GM12864 (cell line): Measurements from ENCODE around the gene LPIN1.
"Not testable (repeated sequence)": the region's sequence is repeated elsewhere in the genome, so short reads cannot be mapped to it uniquely, and the experiment has no call there.

ENCODE experiments used
- DNase-seq: peaks from one replicate; pipeline ENCODE4 v3.0.0-alpha.2; 2011; ENCODE audit warnings: low read depth
- H3K4me3 ChIP-seq: 2 replicates; pipeline ENCODE4 v1.5.1; 2011; ENCODE audit warnings: mild to moderate bottlenecking, low read depth, low read length, control low read depth
- TF ChIP-seq, protein P1 (sequence below): IDR thresholded peaks from 2 replicates; pipeline ENCODE4 v1.5.1; 2011; ENCODE audit warnings: low read depth, mild to moderate bottlenecking, moderate library complexity, low read length, control low read depth, inconsistent platforms; ENCODE audit errors: missing control alignments

LPIN1 gene

DNA sequence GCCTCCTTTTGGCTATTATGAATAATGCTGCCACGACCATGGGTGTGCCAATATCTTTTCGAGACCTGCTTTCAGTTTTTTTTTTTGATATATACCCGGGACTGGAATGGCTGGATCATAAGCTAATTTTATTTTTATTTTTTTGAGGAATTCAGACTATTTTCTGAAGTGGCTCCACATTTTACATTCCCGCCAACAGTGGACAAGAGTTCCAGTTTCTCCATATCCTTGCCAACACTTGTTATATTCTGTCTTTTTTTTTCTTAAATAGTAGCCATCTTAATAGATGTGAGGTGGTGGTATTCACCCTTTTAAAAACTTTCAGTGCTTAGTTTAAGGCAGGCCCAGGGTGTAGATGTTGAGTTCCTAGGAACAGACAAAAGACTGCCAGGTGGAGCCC lies 11.8 kb downstream of the LPIN1 start:
- no peak for DNase-seq
- TF ChIP-seq, protein P1, sequence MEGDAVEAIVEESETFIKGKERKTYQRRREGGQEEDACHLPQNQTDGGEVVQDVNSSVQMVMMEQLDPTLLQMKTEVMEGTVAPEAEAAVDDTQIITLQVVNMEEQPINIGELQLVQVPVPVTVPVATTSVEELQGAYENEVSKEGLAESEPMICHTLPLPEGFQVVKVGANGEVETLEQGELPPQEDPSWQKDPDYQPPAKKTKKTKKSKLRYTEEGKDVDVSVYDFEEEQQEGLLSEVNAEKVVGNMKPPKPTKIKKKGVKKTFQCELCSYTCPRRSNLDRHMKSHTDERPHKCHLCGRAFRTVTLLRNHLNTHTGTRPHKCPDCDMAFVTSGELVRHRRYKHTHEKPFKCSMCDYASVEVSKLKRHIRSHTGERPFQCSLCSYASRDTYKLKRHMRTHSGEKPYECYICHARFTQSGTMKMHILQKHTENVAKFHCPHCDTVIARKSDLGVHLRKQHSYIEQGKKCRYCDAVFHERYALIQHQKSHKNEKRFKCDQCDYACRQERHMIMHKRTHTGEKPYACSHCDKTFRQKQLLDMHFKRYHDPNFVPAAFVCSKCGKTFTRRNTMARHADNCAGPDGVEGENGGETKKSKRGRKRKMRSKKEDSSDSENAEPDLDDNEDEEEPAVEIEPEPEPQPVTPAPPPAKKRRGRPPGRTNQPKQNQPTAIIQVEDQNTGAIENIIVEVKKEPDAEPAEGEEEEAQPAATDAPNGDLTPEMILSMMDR = no peak
- no peak overlapping the region for H3K4me3 ChIP-seq

DNA sequence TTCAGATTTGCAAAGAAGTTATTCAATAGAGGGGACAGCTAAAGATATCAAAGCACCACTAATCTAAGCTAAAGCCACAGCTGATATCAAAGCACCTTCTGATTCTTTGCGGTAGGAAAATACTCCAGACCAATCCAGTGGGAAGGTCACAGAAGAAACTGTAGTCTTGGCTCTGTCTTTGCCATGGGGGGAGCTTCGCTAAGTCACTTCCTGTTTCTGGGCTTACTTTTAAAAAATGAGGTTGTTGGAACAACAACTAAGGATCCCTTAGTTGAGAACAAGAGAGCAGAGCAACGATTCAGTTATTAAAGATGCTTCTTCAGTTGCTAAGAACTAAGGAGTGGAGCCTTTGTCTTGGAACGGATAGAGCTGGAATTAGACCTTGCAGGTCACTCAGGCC lies 12.2 kb downstream of the LPIN1 start:
- no peak overlapping the region for H3K4me3 ChIP-seq
- DNase-seq = no peak
- TF ChIP-seq, protein P1 = no peak

DNA sequence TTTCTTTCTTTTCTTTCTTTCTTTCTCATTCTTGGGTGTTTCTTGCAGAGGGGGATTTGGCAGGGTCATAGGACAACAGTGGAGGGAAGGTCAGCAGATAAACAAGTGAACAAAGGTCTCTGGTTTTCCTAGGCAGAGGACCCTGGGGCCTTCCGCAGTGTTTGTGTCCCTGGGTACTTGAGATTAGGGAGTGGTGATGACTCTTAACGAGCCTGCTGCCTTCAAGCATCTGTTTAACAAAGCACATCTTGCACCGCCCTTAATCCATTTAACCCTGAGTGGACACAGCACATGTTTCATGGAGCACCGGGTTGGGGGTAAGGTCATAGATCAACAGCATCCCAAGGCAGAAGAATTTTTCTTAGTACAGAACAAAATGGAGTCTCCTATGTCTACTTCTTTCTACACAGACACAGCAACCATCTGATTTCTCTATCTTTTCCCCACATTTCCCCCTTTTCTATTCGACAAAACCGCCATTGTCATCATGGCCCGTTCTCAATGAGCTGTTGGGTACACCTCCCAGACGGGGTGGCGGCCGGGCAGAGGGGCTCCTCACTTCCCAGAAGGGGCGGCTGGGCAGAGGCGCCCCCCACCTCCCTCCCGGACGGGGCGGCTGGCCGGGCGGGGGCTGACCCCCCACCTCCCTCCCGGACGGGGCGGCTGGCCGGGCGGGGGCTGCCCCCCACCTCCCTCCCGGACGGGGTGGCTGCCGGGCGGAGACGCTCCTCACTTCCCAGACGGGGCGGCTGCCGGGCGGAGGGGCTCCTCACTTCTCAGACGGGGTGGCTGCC lies 12.9 kb downstream of the LPIN1 start:
- DNase-seq, H3K4me3 ChIP-seq: not testable (repeated sequence)

DNA sequence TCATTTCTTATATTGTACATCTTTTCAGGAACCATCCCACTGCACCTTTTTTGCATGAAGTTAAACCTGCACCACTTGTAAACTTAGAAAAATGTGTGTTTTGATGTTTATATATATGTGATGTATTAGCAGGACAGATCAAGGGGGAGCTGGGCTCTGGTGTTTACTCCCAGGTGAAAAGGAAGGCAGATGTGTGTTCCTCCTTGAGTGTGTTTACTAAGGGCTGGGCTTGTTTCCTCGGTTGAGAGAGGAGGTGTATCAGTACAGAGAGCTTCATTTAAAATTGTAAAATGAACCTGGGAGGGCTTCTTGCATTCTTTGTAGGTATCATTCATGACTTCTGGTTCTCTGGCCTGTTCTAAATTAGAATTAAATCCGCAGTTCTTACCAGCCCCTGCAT lies 14.8 kb downstream of the LPIN1 start:
- H3K4me3 ChIP-seq = no peak overlapping the region
- no peak for DNase-seq
- TF ChIP-seq, protein P1 = no peak

DNA sequence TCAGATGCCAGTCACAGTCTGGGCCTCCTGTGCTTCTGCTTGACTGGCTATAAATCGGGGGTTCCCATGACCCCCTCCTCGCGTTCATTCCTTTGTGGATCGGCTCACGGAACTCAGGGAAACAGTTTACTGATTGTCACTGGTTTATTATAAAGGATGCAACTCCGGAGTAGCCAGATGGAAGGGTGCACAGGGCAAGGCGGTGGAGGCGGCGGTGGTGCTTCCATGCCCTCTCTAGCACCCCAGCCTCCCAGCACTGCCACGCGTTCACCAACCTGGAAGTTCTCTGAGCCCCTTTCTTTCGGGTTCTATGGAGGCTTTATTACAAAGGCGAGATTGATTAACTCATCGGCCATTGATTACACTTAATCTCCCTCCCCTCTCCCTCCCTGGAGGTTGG lies 15.6 kb downstream of the LPIN1 start:
- DNase-seq = no peak
- TF ChIP-seq, protein P1 = no peak
- no peak overlapping the region for H3K4me3 ChIP-seq

DNA sequence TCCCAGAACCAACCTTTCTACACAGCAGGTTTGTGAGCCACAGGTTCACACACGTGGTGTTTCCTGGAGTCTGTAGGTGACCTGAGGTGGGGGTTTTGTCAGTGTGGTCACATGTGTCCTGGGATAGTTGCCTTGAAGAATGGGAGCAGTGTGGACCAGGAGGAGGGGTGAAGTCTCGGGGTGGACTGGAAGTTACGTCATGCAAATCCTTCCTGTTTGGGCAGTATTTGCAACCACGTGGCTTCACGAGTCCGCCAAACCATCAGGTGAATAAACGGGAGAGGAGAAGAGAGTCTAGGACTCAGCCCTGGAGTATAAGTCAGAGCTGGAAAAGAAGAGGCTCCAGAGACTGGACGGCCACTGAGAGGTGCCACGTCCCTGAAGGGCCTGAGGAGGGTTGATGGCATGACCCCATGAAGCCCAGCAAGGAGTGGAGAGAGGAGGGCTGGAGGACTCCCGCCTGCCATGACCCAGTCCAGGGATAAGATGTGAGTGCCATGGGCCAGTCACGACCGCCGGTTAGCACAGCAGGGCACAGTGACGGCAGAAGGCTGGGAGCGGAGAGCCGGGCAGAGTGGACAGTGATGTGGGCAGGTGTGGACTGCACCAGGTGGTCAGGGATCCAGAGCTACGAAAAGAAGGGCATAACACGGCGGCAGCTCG lies 16.5 kb downstream of the LPIN1 start:
- no peak for DNase-seq
- H3K4me3 ChIP-seq = no peak overlapping the region
- TF ChIP-seq, protein P1 = no peak

DNA sequence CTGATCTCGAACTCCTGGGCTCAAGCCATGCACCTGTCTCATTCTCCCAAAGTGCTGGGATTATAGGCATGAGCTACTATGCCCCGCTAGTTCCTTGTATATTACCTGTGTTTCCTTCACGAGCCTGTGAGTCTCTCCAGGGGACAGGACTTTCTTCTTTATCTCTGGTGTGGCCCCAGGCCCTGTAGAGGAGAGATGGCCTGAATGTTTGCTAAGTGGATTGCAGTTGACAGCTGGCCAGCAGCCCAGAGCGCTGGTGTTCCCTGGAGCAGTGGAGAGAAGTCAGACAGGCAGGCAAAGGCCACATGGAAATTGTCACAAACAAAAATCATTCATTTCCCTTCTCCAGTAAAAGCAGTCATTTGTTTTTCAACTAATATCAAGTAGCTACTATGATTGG lies 17.9 kb downstream of the LPIN1 start:
- no peak for DNase-seq
- TF ChIP-seq, protein P1 = no peak
- H3K4me3 ChIP-seq = no peak overlapping the region
